ENCODE measurements around the gene TXNL4A.

TXNL4A gene

GRCh38 chr18:79983253-79983652, 5.1 kb downstream of the TXNL4A start:
- peak; percentile 53 to 63 for DNase-seq (ENCODE audit: low read depth in 1 of 2, low spot score in 1 of 2)
- TF ChIP-seq CTCF (IDR thresholded peaks at IDR 0.05; ENCODE audit: insufficient read depth, low read length): no peak
- no peak for TF ChIP-seq GABPA (IDR thresholded peaks at IDR 0.05; ENCODE audit: low read depth)
- no peak for TF ChIP-seq SPI1 (IDR thresholded peaks at IDR 0.05; ENCODE audit: borderline replicate concordance, low read depth)
- TF ChIP-seq POLR2AphosphoS5 (IDR thresholded peaks at IDR 0.05; ENCODE audit: low read depth): 0 out of 2 replicates have a peak, but pooled peaks have one; percentile 2
- no peaks in the 10 kb centered on the region for H3K27me3 ChIP-seq (ENCODE audit: insufficient read depth, poor library complexity, severe bottlenecking)
- H3K4me3 ChIP-seq (replicated peaks; ENCODE audit: insufficient read depth, low read length): no peak overlapping the region
- peak overlapping the region; percentile 66 for H3K27ac ChIP-seq (replicated peaks)

- no peak overlapping the region for H3K4me3 ChIP-seq (replicated peaks; ENCODE audit: insufficient read depth, low read length)
- peak; percentile 72 to 90 for DNase-seq (ENCODE audit: low read depth in 1 of 2, low spot score in 1 of 2)
- H3K27me3 ChIP-seq (ENCODE audit: insufficient read depth, poor library complexity, severe bottlenecking): no peaks in the 10 kb centered on the region
- TF ChIP-seq CTCF (IDR thresholded peaks at IDR 0.05; ENCODE audit: insufficient read depth, low read length): no peak
- TF ChIP-seq POLR2AphosphoS5 (IDR thresholded peaks at IDR 0.05; ENCODE audit: low read depth): peak; percentile 36; the same call in 1 of the 2 replicates
- no peak for TF ChIP-seq REST (IDR thresholded peaks at IDR 0.05; ENCODE audit: insufficient replicate concordance, low read depth)
- TF ChIP-seq SPI1 (IDR thresholded peaks at IDR 0.05; ENCODE audit: borderline replicate concordance, low read depth): peak; percentile 63; the same call in 1 of the 2 replicates
- TF ChIP-seq GABPA (IDR thresholded peaks at IDR 0.05; ENCODE audit: low read depth): no peak
- peak overlapping the region; percentile 66 for H3K27ac ChIP-seq (replicated peaks)
Observed at GRCh38 chr18:79982736-79983135, 5.6 kb downstream of the TXNL4A start.

- Histone ChIP-seq H3K27me3 (ENCODE audit: insufficient read depth, poor library complexity, severe bottlenecking) (no peaks in the 10 kb centered on the region), H3K27ac (replicated peaks) (no peak overlapping the region), H3K4me3 (replicated peaks; ENCODE audit: insufficient read depth, low read length) (no peak overlapping the region)
- no peak for DNase-seq (ENCODE audit: low read depth in 1 of 2, low spot score in 1 of 2)
- TF ChIP-seq SPI1 (IDR thresholded peaks at IDR 0.05; ENCODE audit: borderline replicate concordance, low read depth) (no peak), GABPA (IDR thresholded peaks at IDR 0.05; ENCODE audit: low read depth) (no peak)
Observed at GRCh38 chr18:79980585-79980984, 7.8 kb downstream of the TXNL4A start.

GRCh38 chr18:79979843-79980242, 8.5 kb downstream of the TXNL4A start:
- TF ChIP-seq REST (IDR thresholded peaks at IDR 0.05; ENCODE audit: insufficient replicate concordance, low read depth): no peak
- no peak for TF ChIP-seq CTCF (IDR thresholded peaks at IDR 0.05; ENCODE audit: insufficient read depth, low read length)
- no peak for TF ChIP-seq GABPA (IDR thresholded peaks at IDR 0.05; ENCODE audit: low read depth)
- no peak for TF ChIP-seq SPI1 (IDR thresholded peaks at IDR 0.05; ENCODE audit: borderline replicate concordance, low read depth)
- TF ChIP-seq POLR2AphosphoS5 (IDR thresholded peaks at IDR 0.05; ENCODE audit: low read depth): no peak
- H3K27me3 ChIP-seq (ENCODE audit: insufficient read depth, poor library complexity, severe bottlenecking): no peaks in the 10 kb centered on the region
- no peak for DNase-seq (ENCODE audit: low read depth in 1 of 2, low spot score in 1 of 2)
- H3K27ac ChIP-seq (replicated peaks): no peak overlapping the region
- no peak overlapping the region for H3K4me3 ChIP-seq (replicated peaks; ENCODE audit: insufficient read depth, low read length)

All from HL-60 (cell line).